Skeletal muscle satellite cell (primary cell): ENCODE measurements around the gene PLSCR3.

Experiments used
- H3K27me3 ChIP-seq: 2 replicates; pipeline ENCODE4 v1.7.0; 2013; ENCODE audit warnings: low read length; ENCODE audit not compliant: control insufficient read depth, insufficient read depth
- H3K36me3 ChIP-seq: 2 replicates; pipeline ENCODE4 v1.7.0; 2013; ENCODE audit warnings: mild to moderate bottlenecking, control low read depth, low read length; ENCODE audit not compliant: insufficient read depth
- H3K4me1 ChIP-seq: 2 replicates; pipeline ENCODE4 v1.7.0; 2013; ENCODE audit warnings: low read length; ENCODE audit not compliant: control insufficient read depth, insufficient read depth
- H3K4me2 ChIP-seq: 2 replicates; pipeline ENCODE4 v1.7.0; 2013; ENCODE audit warnings: mild to moderate bottlenecking, low read length
- H3K4me3 ChIP-seq: 2 replicates; pipeline ENCODE4 v1.7.0; 2013; ENCODE audit warnings: low read length
- H3K9ac ChIP-seq: 2 replicates; pipeline ENCODE4 v1.7.0; 2013; ENCODE audit warnings: mild to moderate bottlenecking, low read depth, low read length, moderate library complexity
- H3K9me3 ChIP-seq: replicated peaks from 2 replicates; pipeline ENCODE4 v1.7.0; 2013; ENCODE audit warnings: mild to moderate bottlenecking, control low read depth, low read length

The PLSCR3 gene

GRCh38 chr17:7437369-7437863 is 43.1 kb upstream of the PLSCR3 start:
- Histone ChIP-seq H3K9me3 (no peaks in the 10 kb centered on the region), H3K36me3 (no peaks in the 10 kb centered on the region), H3K4me2 (peak overlapping the region; percentile 90), H3K9ac (no peak overlapping the region), H3K27me3 (peaks cover 9% of the 10 kb centered on the region), H3K4me3 (peak overlapping the region; percentile 59), H3K4me1 (peaks cover 41% of the 10 kb centered on the region)

- Histone ChIP-seq H3K4me3 (peak overlapping the region; percentile 59), H3K9ac (no peak overlapping the region), H3K4me1 (peaks cover 41% of the 10 kb centered on the region), H3K9me3 (no peaks in the 10 kb centered on the region), H3K36me3 (no peaks in the 10 kb centered on the region), H3K27me3 (peaks cover 9% of the 10 kb centered on the region), H3K4me2 (peak overlapping the region; percentile 90)
These were observed 42.4 kb upstream of the PLSCR3 start for GRCh38 chr17:7436556-7437368.

- Histone ChIP-seq H3K9ac (no peak overlapping the region), H3K4me2 (peak overlapping the region; percentile 90), H3K36me3 (no peaks in the 10 kb centered on the region), H3K27me3 (peaks cover 9% of the 10 kb centered on the region), H3K4me1 (peaks cover 37% of the 10 kb centered on the region), H3K9me3 (no peaks in the 10 kb centered on the region), H3K4me3 (peak overlapping the region; percentile 61)
These were observed 41.6 kb upstream of the PLSCR3 start for GRCh38 chr17:7435676-7436555.

GRCh38 chr17:7432296-7432695 is 38.0 kb upstream of the PLSCR3 start:
- no peaks in the 10 kb centered on the region for H3K9me3 ChIP-seq
- no peak overlapping the region for H3K4me2 ChIP-seq
- no peak overlapping the region for H3K4me3 ChIP-seq

GRCh38 chr17:7431231-7431630 is 36.9 kb upstream of the PLSCR3 start:
- Histone ChIP-seq H3K9ac (no peak overlapping the region), H3K27me3 (no peaks in the 10 kb centered on the region), H3K4me1 (peaks cover 7% of the 10 kb centered on the region), H3K4me3 (no peak overlapping the region), H3K4me2 (no peak overlapping the region), H3K36me3 (no peaks in the 10 kb centered on the region), H3K9me3 (no peaks in the 10 kb centered on the region)

More at GRCh38 chr17:7432296-7432695, 38.0 kb upstream of the PLSCR3 start:
- Histone ChIP-seq H3K27me3 (no peaks in the 10 kb centered on the region), H3K4me1 (peaks cover 14% of the 10 kb centered on the region), H3K36me3 (no peaks in the 10 kb centered on the region), H3K9ac (no peak overlapping the region)

- no peak overlapping the region for H3K9ac ChIP-seq
- no peaks in the 10 kb centered on the region for H3K36me3 ChIP-seq
- peaks cover 6% of the 10 kb centered on the region for H3K27me3 ChIP-seq
These were observed 35.4 kb upstream of the PLSCR3 start for GRCh38 chr17:7429722-7430121.

GRCh38 chr17:7428557-7428956 is 34.2 kb upstream of the PLSCR3 start, which contains the start of gene SPEM3:
TSS of gene SPEM3 (plus strand) at chr17:7428857. CDS start at chr17:7428903, 46 bp downstream.
- Histone ChIP-seq H3K4me2 (no peak within 1 kb of the TSS), H3K27me3 (peaks cover 6% of the 10 kb centered on the region), H3K36me3 (no peaks in the 10 kb centered on the region), H3K9ac (no peak within 1 kb of the TSS), H3K9me3 (no peaks in the 10 kb centered on the region), H3K4me3 (no peak within 1 kb of the TSS), H3K4me1 (no peaks in the 10 kb centered on the region)

More at GRCh38 chr17:7429722-7430121, 35.4 kb upstream of the PLSCR3 start:
- H3K4me1 ChIP-seq: no peaks in the 10 kb centered on the region
- H3K9me3 ChIP-seq: no peaks in the 10 kb centered on the region
- H3K4me3 ChIP-seq: no peak overlapping the region
- no peak overlapping the region for H3K4me2 ChIP-seq

- Histone ChIP-seq H3K9ac (no peak overlapping the region), H3K9me3 (no peaks in the 10 kb centered on the region), H3K27me3 (peaks cover 6% of the 10 kb centered on the region), H3K4me3 (no peak overlapping the region), H3K4me2 (no peak overlapping the region), H3K36me3 (no peaks in the 10 kb centered on the region), H3K4me1 (no peaks in the 10 kb centered on the region)
These were observed 33.2 kb upstream of the PLSCR3 start for GRCh38 chr17:7427549-7427948.

- Histone ChIP-seq H3K4me2 (no peak overlapping the region), H3K4me3 (no peak overlapping the region), H3K4me1 (no peaks in the 10 kb centered on the region), H3K27me3 (peaks cover 6% of the 10 kb centered on the region), H3K9me3 (no peaks in the 10 kb centered on the region), H3K36me3 (no peaks in the 10 kb centered on the region), H3K9ac (no peak overlapping the region)
These were observed 32.7 kb upstream of the PLSCR3 start for GRCh38 chr17:7426896-7427489.

- no peak overlapping the region for H3K4me3 ChIP-seq
- no peak overlapping the region for H3K4me2 ChIP-seq
- H3K36me3 ChIP-seq: no peaks in the 10 kb centered on the region
- H3K9ac ChIP-seq: no peak overlapping the region
- no peaks in the 10 kb centered on the region for H3K9me3 ChIP-seq
- H3K4me1 ChIP-seq: no peaks in the 10 kb centered on the region
- peaks cover 6% of the 10 kb centered on the region for H3K27me3 ChIP-seq
These were observed 32.0 kb upstream of the PLSCR3 start for GRCh38 chr17:7426203-7426863.

GRCh38 chr17:7425756-7426155 is 31.4 kb upstream of the PLSCR3 start:
- no peaks in the 10 kb centered on the region for H3K4me1 ChIP-seq
- no peak overlapping the region for H3K4me3 ChIP-seq
- H3K9me3 ChIP-seq: no peaks in the 10 kb centered on the region
- H3K4me2 ChIP-seq: no peak overlapping the region
- H3K27me3 ChIP-seq: peaks cover 6% of the 10 kb centered on the region
- H3K9ac ChIP-seq: no peak overlapping the region
- no peaks in the 10 kb centered on the region for H3K36me3 ChIP-seq
